AG09309 (cell line): Measurements from ENCODE around the gene STX1A.

Experiments
- DNase-seq: peaks from one replicate; pipeline ENCODE4 v3.0.0-alpha.2; 2010; ENCODE audit warnings: low read depth
- H3K4me3 ChIP-seq: 2 replicates; pipeline ENCODE4 v1.5.1; 2011; ENCODE audit warnings: mild to moderate bottlenecking, low read depth, low read length, moderate library complexity; ENCODE audit not compliant: control insufficient read depth
- TF ChIP-seq, protein P1 (sequence below): IDR thresholded peaks from 2 replicates; pipeline ENCODE4 v1.5.1; 2011; ENCODE audit warnings: mild to moderate bottlenecking, low read depth, low read length, inconsistent platforms; ENCODE audit not compliant: insufficient read depth, control insufficient read depth; ENCODE audit errors: missing control alignments

The STX1A gene

DNA sequence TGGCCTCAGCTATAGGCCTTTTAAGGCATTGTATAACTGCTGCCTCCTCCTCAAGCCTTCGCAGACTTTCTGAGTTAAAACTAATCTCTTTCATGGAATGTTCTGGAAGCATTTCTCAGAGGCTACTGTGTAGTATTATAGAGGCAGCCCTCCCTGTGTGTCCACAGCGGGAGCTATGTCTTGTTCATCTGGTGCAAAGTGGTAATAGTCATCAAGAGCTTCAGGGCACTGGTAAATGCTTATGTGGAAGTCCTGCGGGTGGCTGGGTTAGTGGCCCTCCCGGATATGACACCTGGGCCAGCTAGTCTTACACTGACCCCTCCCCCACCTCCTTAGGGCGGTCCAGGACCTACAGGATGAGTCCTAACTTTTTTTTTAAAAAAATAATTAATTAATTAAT, 21.3 kb upstream of the STX1A start:
- TF ChIP-seq, protein P1, sequence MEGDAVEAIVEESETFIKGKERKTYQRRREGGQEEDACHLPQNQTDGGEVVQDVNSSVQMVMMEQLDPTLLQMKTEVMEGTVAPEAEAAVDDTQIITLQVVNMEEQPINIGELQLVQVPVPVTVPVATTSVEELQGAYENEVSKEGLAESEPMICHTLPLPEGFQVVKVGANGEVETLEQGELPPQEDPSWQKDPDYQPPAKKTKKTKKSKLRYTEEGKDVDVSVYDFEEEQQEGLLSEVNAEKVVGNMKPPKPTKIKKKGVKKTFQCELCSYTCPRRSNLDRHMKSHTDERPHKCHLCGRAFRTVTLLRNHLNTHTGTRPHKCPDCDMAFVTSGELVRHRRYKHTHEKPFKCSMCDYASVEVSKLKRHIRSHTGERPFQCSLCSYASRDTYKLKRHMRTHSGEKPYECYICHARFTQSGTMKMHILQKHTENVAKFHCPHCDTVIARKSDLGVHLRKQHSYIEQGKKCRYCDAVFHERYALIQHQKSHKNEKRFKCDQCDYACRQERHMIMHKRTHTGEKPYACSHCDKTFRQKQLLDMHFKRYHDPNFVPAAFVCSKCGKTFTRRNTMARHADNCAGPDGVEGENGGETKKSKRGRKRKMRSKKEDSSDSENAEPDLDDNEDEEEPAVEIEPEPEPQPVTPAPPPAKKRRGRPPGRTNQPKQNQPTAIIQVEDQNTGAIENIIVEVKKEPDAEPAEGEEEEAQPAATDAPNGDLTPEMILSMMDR, result no peak
- no peak for DNase-seq
- H3K4me3 ChIP-seq, result no peak overlapping the region

DNA sequence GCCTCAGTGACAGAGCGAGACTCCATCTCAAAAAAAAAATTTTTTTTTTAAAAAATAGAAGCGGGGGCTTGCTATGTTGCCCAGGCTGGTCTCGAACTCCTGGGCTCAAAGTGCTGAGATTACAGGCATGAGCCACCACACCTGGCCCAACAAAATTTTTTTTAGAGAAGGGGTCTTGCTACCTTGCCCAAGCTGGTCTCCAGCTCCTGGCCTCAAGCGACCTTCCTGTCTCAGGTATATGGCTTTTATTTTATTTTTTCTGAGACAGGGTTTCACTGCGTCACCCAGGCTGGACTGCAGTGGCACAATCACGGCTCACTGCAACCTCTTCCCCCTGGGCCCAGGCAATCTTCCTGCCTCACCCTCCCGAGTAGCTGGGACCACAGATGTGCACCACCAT, 20.7 kb upstream of the STX1A start:
- TF ChIP-seq, protein P1, result no peak
- DNase-seq, result no peak
- no peak overlapping the region for H3K4me3 ChIP-seq

DNA sequence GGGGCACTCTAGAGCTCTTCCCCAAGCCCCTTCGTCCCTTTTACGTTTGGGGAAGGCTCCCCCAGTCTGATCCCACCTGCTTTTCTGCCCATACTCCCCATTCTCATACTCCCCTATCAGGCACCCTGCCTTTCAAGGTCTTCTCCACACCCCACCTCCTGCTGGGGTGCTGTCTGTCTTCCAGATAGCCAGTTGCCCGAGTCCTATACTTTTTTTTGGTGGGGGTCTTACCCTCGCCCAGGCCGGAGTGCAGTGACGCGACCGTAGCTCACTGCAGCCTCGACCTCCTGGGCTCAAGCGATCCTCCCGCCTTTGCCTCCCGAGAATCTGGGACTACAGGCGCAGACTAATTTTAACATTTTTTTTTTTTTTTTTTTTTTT, 19.9 kb upstream of the STX1A start:
- H3K4me3 ChIP-seq, result peak overlapping the region; percentile 78
- TF ChIP-seq, protein P1, result no peak
- no peak for DNase-seq

DNA sequence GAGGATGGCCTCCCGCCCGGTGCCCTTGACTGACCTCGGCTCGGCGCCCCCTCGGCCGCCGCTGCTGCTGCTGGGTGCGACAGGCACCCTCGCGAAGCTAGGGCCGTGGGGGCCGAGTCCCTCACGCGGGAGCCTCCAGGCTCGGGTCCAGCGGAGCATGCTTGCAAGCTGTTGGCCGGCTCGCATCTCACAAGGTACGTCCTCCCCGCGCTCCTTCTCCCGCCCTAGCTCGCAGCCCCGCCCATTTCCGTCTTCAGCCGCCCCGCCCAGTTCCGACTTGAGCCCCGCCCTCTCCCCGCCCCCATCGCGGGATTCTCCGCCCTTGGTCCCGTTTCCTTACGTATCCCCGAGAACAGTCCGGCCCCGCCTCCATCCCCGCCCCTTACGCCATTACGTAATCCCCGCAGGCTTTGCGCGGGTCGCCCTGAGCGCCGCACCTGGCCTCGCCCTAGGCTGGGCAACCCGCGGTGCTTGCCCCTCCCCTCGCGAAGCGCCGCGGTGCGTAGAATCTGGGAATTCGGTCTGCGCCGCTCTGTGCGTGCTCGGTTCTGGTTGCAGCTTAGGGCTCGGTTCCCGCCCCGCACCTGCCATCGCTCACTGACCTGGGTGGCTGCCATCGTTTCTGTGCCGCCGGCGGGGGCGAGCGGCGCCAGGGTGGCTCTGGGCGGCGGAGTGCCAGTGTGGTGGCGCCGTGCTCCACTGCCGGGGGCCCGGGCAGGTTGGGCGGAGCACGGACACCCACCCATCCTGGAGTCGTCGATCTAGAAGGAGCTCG, 19.3 kb upstream of the STX1A start, which contains the start of gene ABHD11:
Gene ABHD11 (minus strand): TSS at position 191 of the 775 bp plus-strand sequence. CDS start 32 bp downstream, at position 159.
- H3K4me3 ChIP-seq, result peak within 1 kb of the TSS; percentile 78
- DNase-seq, result peak; percentile 78
- TF ChIP-seq, protein P1, result no peak

DNA sequence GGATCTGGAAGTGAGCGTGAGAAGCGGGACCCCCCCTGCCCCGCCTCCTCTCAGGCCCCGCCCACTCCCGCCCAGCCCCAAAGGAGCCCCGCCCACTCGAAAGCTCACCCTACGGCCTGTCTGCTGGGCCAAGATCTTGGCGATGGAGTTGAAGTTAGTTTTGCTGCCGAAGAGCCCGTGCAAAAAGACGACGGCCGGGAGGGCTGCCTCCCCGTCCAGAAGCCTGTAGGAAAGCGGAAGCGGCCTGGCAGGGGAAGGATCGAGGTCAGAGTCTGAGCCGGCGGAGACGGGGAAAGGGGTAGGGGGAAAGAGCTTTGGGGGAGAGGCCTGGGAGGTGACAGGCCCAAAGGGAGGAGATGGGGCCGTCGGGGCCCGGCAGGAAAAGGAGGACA, 18.7 kb upstream of the STX1A start:
- DNase-seq, result no peak
- TF ChIP-seq, protein P1, result no peak
- H3K4me3 ChIP-seq, result peak overlapping the region; percentile 78

DNA sequence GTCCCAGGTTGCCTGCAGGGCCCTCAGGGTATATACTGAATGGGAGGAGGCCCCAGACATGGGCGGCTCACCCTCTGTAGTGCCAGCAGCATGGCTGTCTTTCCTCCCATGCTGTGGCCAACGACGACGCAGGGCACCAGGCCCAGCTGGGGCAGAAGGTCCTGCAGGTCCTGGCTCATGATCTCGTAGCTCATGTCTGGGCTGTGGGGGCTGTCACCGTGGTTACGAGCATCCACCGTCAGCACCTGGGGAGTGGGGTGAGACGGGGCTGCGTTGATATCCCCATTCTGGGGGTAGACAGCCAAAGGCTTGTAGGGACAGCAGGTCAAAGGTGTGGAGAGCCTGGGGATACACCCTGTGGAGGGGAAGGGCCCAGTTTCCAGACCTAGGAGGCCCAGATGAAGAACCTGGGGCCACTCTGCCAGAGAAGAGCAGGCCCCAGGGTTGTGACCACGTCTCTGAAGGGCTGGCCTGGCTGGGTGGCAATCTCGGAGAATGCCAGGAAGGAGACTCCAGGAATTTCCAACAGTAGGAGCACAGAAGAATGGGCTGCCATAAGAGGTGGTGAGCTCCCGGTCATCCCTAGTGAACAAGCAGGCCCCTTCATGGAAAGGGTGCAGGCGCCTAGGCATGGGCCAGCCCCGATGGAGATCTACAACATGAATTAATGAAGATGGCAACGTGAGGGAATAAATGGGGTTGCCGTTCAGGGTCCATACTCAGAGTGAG, 18.2 kb upstream of the STX1A start:
- no peak for DNase-seq
- TF ChIP-seq, protein P1, result no peak
- peak overlapping the region; percentile 78 for H3K4me3 ChIP-seq
